Measurements from ENCODE around the gene CYP1A2. TPM values are rescaled to one million over a fixed set of nuclear protein-coding genes. Genes with fewer than 3 reads are reported as not detected.
A peak's percentile ranks its signal among the peaks of the same experiment; 100 is the strongest.
"Not testable (repeated sequence)": the region's sequence is repeated elsewhere in the genome, so short reads cannot be mapped to it uniquely, and the experiment has no call there.

CYP1A2 gene
- polyA plus RNA-seq, 5 donors = 0.32 to 0.46 (median 0.43) TPM

GRCh38 chr15:74776821-74777768 is 28.4 kb downstream of the CYP1A2 start:
- DNase-seq = no peak

- no peak for DNase-seq
Observed at GRCh38 chr15:74777769-74778598, 29.3 kb downstream of the CYP1A2 start.

DNA sequence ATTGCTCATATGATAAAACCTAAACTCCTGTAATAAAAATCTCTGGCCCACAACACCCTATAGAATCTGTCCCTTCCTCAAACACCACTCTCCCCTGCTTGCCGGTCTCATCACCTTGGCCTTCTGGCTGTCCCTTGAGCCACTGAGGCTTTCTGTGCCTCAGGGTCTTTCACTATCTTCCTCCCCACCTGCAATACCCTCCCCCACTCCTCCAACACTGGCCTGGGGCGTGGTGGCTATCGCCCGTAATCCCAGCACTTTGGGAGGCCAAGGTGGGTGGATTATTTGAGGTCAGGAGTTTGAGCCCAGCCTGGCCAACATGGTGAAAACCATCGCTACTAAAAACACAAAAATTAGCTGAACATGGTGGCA is 29.9 kb downstream of the CYP1A2 start:
- DNase-seq = no peak

GRCh38 chr15:74779162-74779648 is 30.6 kb downstream of the CYP1A2 start:
- DNase-seq = no peak

- DNase-seq = no peak
Observed at GRCh38 chr15:74780523-74781430, 32.1 kb downstream of the CYP1A2 start.

DNA sequence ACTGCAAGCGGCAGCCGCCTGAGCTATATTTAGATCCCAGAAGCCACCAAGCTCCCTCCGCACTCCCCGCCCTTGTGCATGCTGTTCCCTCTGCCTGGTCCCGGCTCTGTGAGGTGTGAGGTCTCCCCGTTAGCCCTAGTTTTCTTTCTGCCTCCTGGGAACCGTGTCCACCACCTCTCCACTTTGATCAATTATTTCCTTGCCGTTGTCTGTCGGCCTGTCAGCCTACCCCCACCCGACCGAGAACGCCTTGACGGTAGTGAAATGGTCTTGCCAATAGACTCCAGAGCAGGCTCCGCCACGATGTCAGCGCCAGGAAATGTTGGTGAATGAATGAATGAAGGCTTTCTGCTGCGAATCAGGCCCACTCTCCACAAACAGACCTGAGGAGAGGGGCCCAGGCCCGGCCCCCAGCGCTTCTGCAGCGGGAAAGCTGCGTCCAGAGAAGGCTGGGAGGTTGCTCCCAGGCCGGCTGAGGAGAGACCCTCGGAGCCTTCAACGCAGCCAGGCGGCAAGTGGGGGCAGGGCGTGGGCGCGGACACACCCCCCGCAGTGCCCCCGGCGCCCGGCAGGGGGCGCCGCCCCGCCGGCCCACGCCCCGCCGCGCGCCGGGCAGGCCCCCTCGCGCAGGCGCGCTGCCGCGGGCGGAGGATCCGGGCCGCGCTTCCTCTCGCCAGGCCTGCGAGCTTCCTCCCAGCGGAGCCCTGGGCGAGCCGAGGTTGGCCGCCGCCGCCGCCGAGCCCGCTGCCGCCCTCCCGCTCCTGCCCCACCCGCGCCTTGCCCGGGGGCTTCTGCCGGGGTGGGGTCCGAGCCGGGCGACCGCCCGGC is 33.0 kb downstream of the CYP1A2 start, which contains the start of gene CSK:
Gene CSK (plus strand): TSS at position 650 of the 828 bp plus-strand sequence. CDS start 16,218 bp downstream, outside the sequence.
- DNase-seq = peak; percentile 65 to 68

- DNase-seq = no peak
Observed at GRCh38 chr15:74782259-74783071, 33.8 kb downstream of the CYP1A2 start.

GRCh38 chr15:74783072-74783807 is 34.6 kb downstream of the CYP1A2 start:
- DNase-seq = no peak

DNA sequence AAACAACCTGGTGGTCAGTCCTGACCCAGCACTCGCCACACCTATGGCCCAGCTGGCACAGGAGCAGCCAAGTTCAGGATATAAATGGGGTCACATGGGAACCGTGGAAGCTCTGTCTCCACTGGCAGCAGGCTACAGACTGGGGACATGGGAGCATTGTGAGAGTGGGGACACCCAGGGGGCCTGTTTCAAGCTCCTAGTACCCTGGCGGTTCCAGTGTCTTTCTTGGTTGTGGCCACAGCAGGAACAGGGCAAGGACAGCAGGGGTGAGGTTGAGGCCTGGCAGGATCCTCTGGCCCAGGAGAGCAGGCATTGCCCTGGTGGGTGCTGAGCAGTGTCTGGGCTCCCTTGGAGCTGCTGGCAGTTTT is 35.1 kb downstream of the CYP1A2 start:
- no peak for DNase-seq

DNA sequence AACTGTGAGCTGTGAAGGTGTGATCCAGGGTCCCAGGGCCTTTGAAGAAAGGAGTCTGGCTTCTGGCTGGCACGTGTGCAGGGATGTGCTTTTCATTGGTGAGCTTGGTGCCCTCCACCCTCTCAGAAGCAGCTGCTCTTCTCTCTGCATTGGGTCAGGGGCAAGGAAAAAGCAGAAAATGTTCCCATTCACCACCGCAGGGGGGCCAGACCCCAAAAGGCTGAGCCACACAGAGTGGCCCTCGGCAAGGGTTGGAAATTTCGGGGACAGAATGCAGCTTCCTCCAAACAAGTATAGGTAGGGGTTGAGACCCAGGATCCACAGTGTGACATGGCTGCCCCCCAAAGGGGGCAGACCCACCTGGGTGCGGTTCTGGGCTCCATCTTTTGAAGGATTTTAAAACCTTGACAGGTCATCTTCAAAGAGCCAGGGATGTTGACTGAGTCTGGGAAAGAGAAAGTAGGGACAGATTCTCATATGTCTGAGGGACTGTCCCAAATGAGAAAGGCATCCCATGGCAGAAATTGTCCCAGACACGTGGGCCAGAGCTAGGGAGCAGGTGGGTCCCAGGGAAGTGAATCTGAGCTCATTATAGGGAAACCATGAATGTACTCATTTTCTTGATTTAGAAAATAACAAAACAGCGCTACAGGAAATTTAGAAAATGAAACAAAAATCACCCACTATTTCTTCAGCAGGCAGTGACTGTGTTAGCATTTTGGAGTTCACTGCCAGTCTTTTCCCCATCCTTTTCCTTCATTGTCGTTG is 36.0 kb downstream of the CYP1A2 start:
- DNase-seq = no peak

DNA sequence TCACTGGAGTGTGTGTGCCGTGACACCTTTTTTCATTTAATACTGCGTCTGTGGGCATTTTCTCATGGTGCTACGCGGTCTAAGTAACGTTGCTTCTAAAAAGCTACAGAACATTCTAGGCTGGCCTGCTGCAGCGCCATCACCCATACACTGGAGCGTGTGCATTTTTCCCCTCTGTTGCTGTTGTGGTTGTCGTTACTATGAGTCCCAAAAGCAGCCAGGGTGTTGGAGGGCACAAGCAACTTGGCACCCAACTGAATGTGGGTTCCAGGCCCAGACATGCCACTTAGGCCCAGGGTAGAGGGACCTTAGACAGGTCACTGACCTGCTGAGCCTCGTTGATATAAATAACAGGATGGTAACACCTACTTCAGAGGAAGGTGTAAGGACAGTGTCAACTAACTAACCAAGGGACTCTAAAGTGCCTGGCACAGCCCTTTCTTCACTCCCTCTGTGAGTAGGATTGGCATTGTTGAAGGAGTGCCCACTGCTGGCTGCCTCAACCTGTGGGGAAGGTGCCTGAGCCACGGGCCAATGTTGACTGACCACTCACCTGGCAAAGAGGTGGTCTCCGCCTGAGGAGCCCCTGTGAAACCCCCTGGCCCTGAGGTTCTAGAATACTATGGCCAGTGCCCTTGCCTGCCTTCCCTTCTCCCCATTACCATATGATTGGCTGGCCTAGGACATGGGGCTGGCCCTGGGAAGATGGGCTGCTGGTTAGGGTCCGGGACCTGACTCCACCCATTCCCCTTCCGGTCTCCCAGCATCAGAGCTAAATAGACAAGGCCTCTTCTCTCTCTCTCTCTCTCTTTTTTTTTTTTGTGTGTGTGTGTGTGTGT is 36.8 kb downstream of the CYP1A2 start:
- DNase-seq = no peak

GRCh38 chr15:74786081-74786480 is 37.4 kb downstream of the CYP1A2 start:
- not testable (repeated sequence) for DNase-seq

- no peak for DNase-seq
Observed at GRCh38 chr15:74786551-74787165, 38.0 kb downstream of the CYP1A2 start.

- no peak for DNase-seq
Observed at GRCh38 chr15:74787251-74788041, 38.8 kb downstream of the CYP1A2 start.

GRCh38 chr15:74788042-74788682 is 39.5 kb downstream of the CYP1A2 start:
- no peak for DNase-seq
